Right kidney (tissue), 1 donor: ENCODE results near the gene TIE1.
A peak's percentile ranks its signal among the peaks of the same experiment; 100 is the strongest.
"Not testable (repeated sequence)": the region's sequence is repeated elsewhere in the genome, so short reads cannot be mapped to it uniquely, and the experiment has no call there.

Source experiments
- DNase-seq: peaks from one replicate; pipeline ENCODE4 v3.0.0-alpha.2; 2016

TIE1 gene

DNA sequence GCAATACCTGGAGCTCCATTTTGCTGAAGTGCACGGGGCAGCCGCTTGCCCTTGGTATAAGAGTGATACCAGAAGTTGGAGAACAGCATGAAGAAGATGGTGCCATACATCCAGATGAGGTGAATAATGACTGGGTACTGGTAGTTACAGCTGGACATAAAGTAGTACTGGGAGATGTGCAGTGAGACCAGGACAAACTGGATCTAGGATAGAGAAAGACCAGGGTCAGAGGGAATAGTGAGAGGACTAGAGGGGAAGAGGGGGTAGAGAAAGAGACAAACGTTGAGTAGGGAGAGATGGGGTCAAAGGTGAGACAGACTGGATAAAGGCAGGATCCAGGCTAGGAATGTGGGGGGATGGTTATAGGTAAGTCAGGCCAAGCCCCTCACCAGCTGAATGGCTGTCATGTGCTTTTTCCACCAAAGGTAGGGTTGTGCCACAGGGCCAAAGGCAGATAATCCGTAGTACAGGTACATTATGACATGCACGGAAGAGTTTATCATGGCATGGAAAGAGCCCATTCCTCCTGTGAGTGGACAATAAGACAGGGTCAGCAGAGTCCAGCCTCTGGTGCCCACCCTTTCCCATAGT lies 63.2 kb downstream of the TIE1 start:
- no peak for DNase-seq

DNA sequence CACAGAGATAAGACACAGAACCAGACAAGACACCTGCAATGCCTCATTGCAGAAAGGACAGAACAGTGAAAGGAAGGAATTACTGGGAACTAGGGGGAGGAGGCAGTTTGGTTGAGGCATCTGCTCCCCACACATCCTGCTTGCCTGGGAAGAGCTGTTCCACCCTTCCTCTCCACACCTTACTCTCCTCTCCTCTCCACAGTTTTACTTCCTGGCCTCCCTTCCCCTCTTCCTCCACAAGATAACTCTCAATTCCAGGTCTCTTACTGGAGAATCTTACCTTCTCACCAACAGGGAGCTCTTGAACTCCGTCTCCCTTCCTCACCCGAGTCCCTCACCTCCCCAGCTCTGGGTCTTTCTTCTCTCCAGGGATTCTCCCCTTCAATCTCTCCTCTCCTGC lies 64.9 kb downstream of the TIE1 start:
- no peak for DNase-seq

DNA sequence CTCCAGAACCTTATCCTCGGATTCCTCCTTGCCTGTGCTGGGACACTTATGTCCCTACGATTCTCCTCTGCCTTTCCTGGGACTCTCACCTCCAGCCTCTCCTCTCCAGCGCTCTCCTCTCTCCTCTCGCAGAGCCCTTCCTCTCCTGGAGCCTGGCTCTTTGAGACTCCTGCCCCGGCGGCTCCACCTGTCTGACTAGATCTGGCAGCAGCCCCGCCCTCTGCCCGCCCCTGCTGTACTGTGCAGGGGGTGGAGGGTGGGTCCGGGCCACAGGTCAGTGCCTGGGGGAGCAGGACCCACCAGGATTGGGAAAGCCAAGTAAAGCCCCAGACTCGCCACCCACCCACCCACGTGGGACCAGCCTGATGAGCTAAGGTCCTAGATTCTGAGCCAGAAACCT lies 65.4 kb downstream of the TIE1 start:
- no peak for DNase-seq

DNA sequence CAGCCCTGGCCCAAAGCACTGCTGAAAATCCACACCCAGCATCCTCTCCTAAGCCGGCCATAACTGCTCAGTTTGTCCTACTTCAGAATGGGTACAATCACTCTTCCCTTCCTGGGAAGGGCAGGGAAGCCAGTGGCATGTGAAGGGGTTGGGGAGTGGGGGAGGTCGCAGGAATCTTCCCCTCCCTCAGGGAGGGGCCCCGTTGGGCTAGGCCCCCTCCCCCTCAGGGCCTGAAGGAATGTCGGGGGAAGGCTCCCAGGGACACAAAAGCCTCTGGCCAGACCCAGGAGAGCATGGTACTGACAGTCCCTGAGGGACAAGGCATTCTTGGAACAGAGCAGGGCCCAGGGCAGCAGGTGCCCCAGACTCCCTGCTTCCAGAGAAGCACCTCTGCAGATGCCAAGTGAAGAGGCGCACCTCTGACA lies 65.8 kb downstream of the TIE1 start:
- no peak for DNase-seq

DNA sequence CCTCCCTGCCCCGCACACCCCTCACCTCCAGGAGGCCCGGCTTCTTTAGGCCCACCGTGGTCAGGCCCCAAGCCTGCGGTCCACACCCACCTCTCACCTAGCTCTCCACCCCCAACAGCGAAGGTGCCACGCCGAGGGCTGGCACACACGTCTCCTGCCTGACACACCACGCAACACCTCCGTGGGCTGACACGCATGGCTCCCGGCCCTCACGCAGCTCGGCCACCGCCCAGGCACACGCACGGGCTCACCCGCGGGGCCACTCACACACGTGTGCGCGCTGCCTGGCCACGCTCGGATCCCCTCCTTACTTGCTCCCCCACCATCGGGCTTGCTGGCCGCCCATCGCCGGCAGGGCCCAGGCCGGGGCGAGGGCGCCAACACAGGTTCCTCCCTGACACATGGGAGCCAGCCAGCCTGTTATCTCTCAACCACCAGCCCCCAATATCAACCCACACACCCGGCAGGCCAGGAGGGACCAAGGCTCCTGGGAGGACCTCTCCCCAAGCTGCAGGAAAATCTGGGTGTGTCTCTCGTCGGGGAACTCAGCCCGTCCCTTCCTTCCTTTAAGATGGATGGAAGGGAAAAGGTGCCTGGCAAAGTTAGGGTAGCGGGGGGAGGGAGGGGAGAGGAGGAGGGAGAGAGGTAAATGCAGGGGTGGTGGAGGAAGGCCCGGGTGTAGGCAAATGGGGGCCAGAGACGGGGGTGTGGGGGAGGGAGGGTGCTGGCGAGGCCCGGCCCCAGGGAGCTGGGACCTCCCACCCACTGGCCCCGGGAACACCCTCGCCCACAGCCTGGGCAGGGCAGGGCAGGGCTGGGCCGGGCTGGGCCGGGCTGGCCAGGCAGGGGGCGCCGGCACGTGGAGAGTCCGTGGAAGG lies 66.5 kb downstream of the TIE1 start:
- peak; percentile 63 for DNase-seq

DNA sequence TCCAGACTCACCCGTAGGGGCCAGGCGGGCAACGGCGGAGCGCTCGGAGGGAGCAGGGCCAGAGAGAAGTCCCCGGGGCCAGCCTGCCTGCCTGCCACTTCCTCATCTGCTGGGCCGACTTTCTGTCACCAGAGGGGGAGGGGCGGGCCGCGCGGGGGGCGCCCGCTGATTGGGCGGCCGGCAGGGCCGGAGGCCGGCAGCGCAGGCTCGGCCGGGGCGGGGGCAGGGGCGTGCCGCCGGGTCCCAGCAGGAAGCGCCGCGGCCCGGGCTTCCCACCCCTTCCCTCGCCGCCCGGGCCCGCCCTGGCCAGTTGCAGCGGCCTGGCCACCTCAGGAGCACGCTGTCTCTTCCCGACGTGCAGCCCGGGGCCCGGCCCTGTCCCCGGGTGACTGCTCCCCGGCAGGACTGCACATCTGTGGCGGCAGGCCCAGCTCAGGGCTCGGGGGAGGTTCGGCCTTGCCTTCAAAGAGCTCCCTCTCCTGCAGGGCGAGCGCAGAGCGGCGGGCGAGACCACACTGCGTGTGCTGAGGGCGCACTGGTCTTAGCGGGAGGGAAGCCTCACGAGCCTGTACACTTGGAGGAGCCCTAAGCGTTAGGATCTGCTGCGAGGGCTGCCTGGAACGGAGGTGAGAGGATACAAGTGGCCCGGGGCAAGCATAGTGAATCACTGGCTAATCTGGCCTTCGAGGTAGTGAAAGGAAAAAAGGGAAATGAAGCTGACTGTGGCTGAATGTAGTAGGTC lies 67.3 kb downstream of the TIE1 start, which contains the start of gene ELOVL1:
Gene ELOVL1 (minus strand): TSS at position 108 of the 742 bp plus-strand sequence. CDS start 2,402 bp downstream, outside the sequence.
- DNase-seq = peak; percentile 97

DNA sequence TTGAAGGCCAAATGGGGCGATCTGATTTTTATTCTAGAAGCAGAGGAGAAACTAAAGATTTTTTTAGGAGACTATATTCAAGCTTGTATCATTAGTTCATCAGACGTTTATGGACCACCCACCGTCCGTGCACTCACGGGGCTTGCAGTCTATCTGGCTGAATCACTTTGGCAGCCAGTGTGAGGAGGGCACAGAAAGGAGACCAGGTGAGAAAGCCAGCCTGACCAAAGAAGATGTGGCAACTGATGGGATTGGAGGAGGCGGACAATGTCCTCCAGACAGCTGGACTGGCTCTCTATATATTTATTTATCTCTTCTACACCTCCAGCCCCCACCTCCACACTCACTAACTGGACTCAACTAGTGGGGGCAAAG lies 67.9 kb downstream of the TIE1 start:
- no peak for DNase-seq

DNA sequence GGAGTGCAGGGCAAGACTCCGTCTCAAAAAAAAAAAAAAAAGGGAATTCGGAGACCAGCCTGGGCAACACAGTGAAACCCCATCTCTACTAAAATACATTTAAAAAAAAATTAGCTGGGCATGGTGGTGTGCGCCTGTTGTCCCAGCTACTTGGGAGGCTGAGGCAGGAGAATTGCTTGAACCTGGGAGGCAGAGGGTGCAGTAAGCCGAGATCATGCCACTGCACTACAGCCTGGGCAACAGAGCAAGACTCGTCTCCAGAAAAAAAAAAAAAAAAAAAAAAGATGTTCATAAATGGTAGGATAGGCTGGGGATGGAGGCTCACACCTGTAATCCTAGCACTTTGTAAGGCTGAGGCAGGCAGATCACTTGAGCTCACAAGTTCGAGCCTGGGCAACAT lies 69.0 kb downstream of the TIE1 start:
- not testable (repeated sequence) for DNase-seq

DNA sequence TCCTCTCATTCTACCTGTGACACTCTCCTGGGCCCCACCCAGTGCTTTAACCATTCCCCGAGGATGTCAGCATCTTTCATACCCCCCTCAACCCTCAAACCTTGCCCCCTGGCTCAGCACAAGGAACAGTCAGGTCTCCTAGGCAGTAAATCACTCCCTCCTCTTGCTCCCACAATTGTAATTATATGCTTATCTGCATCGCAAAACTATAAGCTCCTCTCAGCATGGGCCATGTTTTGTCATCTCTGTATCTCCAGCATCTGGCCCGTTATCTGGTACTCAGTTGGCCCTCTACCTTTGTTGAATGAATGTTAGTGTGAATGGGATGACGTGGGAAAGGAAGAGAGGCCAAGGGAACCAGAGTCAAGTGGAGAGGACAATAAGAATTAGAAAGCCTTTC lies 69.8 kb downstream of the TIE1 start:
- DNase-seq = no peak

DNA sequence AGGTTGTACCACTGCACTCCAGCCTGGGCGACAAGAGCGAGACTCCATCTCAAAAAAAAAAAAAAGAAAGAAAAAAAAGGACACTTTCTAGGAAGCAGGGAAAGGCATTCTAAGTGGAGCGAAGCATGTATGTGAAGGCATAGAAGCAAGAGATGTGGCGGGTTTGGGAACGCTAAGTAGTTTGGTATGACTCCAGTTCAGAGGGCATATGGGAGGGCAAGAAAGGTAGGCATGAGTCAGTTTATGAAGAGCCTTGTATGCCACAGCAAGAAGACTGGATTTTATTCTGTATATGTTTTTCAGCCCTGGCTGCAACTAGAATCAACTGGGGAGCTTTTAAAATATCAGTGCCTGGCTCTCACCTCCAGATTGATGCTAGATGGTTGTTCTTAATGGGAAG lies 71.4 kb downstream of the TIE1 start:
- no peak for DNase-seq
